Endothelial cell of umbilical vein (primary cell): ENCODE measurements around the gene CCS. TPM values are rescaled to one million over a fixed set of nuclear protein-coding genes. Genes with fewer than 3 reads are reported as not detected.

Experiments used
- BruUV-seq: library from RNA; stranded (reverse); fragments of 400-500 nt; replicated peaks from 2 replicates; lab custom pipeline; 2021; lab: Mats Ljungman, UMichigan
- CTCF ChIA-PET: fragments of 300-600, 350-600 bp; sonication (Branson Sonifier 250); formaldehyde crosslinking; loops from one replicate; lab custom pipeline; 2021; ENCODE audit warnings: antibody characterized with exemption, inconsistent platforms; lab: Charles Lee
- POLR2A ChIA-PET: fragments of 300-600, 350-600 bp; sonication (Branson Sonifier 250); formaldehyde crosslinking; loops from one replicate; lab custom pipeline; 2021; ENCODE audit warnings: antibody characterized with exemption, inconsistent platforms; lab: Charles Lee
- DNase-seq: peaks from one replicate; pipeline ENCODE4 v3.0.0-alpha.2; 2011; ENCODE audit warnings: low read depth, low spot score
- FAIRE-seq: peaks from 2 replicates; lab custom pipeline; 2011; peaks lifted over from hg19 to GRCh38; lab: Jason Lieb, UNC
- H2AFZ ChIP-seq: 2 replicates; pipeline ENCODE4 v1.6.0; 2012; ENCODE audit warnings: low read depth, low read length, control low read depth, inconsistent platforms
- H3K27ac ChIP-seq: 2 replicates; pipeline ENCODE4 v1.5.1; 2011; ENCODE audit warnings: low read depth, mild to moderate bottlenecking, control low read depth, low read length, moderate library complexity; ENCODE audit not compliant: insufficient read depth
- H3K27me3 ChIP-seq, 2 experiments: 2 replicates each; pipeline versions ENCODE4 v1.6.0 to v1.6.1; 2011; ENCODE audit warnings: low read length in 2 of 2, mixed read lengths in 1 of 2; ENCODE audit not compliant: control insufficient read depth in 2 of 2, insufficient read depth in 2 of 2
- H3K36me3 ChIP-seq, 2 experiments: 2 replicates in 1 of 2; 3 replicates in 1 of 2; pipeline ENCODE4 v1.5.1; 2011; ENCODE audit warnings: low read length in 2 of 2, mild to moderate bottlenecking in 1 of 2, moderate library complexity in 1 of 2; ENCODE audit not compliant: control insufficient read depth in 2 of 2, insufficient read depth in 2 of 2; ENCODE audit errors: extremely low read depth in 1 of 2
- H3K4me1 ChIP-seq: 3 replicates; pipeline ENCODE4 v1.5.1; 2011; ENCODE audit warnings: mild to moderate bottlenecking, low read length; ENCODE audit not compliant: control insufficient read depth, insufficient read depth; ENCODE audit errors: extremely low read depth
- H3K4me2 ChIP-seq: 2 replicates; pipeline ENCODE4 v1.6.1; 2011; ENCODE audit warnings: low read length, control low read depth, mixed read lengths; ENCODE audit not compliant: insufficient read depth
- H3K4me3 ChIP-seq, 3 experiments: fragments of 200-600 bp in 1 of 3; sonication (generic), shearing (Covaris generic) in 1 of 3; replicated peaks in 1 of 3; 2 replicates each; pipeline ENCODE4 v1.5.1; 2011 to 2016; ENCODE audit warnings: control low read depth in 3 of 3, low read length in 3 of 3, mild to moderate bottlenecking in 2 of 3, inconsistent platforms in 1 of 3, low read depth in 1 of 3, moderate library complexity in 1 of 3; ENCODE audit not compliant: insufficient read depth in 1 of 3
- H3K79me2 ChIP-seq: 2 replicates; pipeline ENCODE4 v1.6.0; 2012; ENCODE audit warnings: low read length, inconsistent platforms; ENCODE audit not compliant: control insufficient read depth, insufficient read depth
- H3K9ac ChIP-seq: replicated peaks from 2 replicates; pipeline ENCODE3; 2011; ENCODE audit warnings: low read length, control low read depth; ENCODE audit not compliant: insufficient read depth; ENCODE audit errors: extremely low read depth
- H3K9me1 ChIP-seq: replicated peaks from 3 replicates; pipeline ENCODE4 v1.6.0; 2011; ENCODE audit warnings: mild to moderate bottlenecking, low read length; ENCODE audit not compliant: control insufficient read depth, insufficient read depth; ENCODE audit errors: extremely low read depth
- H3K9me3 ChIP-seq: replicated peaks from 2 replicates; pipeline ENCODE4 v1.5.1; 2012; ENCODE audit warnings: low read length, inconsistent platforms; ENCODE audit not compliant: control insufficient read depth, insufficient read depth
- H4K20me1 ChIP-seq: replicated peaks from 2 replicates; pipeline ENCODE3; 2011; ENCODE audit warnings: mild to moderate bottlenecking, low read length; ENCODE audit not compliant: control insufficient read depth, insufficient read depth; ENCODE audit errors: extremely low read depth
- EZH2 ChIP-seq: IDR thresholded peaks from 2 replicates; pipeline ENCODE4 v1.6.1; 2012; ENCODE audit warnings: borderline replicate concordance, low read depth, mild to moderate bottlenecking, moderate library complexity, low read length, inconsistent platforms; ENCODE audit not compliant: severe bottlenecking
- FOS ChIP-seq: IDR thresholded peaks from 2 replicates; pipeline ENCODE4 v1.6.1; 2011; ENCODE audit warnings: mild to moderate bottlenecking, low read length, moderate library complexity, borderline replicate concordance; ENCODE audit not compliant: insufficient read depth
- GATA2 ChIP-seq: IDR thresholded peaks from 2 replicates; pipeline ENCODE4 v1.7.0; 2011; ENCODE audit warnings: low read depth, mild to moderate bottlenecking, moderate library complexity, mixed read lengths, low read length; ENCODE audit not compliant: insufficient read length, insufficient read depth
- JUN ChIP-seq: IDR thresholded peaks from 2 replicates; pipeline ENCODE4 v1.6.1; 2011; ENCODE audit warnings: borderline replicate concordance, low read depth; ENCODE audit not compliant: insufficient read length, insufficient read depth
- MAX ChIP-seq: IDR thresholded peaks from 2 replicates; pipeline ENCODE4 v1.6.1; 2011; ENCODE audit not compliant: insufficient read depth, insufficient read length
- MYC ChIP-seq: IDR thresholded peaks from one replicate; pipeline ENCODE4 v1.6.1; 2011; ENCODE audit warnings: mild to moderate bottlenecking, low read depth, low read length
- POLR2A ChIP-seq: IDR thresholded peaks from 2 replicates; pipeline ENCODE4 v1.6.1; 2012; ENCODE audit warnings: low read depth, mild to moderate bottlenecking, control low read depth, low read length
- POLR2AphosphoS5 ChIP-seq: IDR thresholded peaks from 2 replicates; pipeline ENCODE4 v1.6.1; 2012; ENCODE audit warnings: low read depth, mild to moderate bottlenecking, control low read depth, low read length, moderate library complexity; ENCODE audit not compliant: insufficient read depth
- dilution Hi-C: fragments of 300-500 bp; cut with MboI; formaldehyde crosslinking; loops from one replicate; pipeline ENCODE4 v1.15.0; 2019; ENCODE audit warnings: low sequenced_read_pairs; ENCODE audit not compliant: extremely low pct_ligation_motif_present
- intact Hi-C: fragments of 100-400 bp; cut with micrococcal nuclease; formaldehyde crosslinking; loops from one replicate; pipeline ENCODE4 v1.10.0; 2022
- polyA plus RNA-seq, 4 experiments: library from polyadenylated mRNA; depleted of rRNA in 3 of 4; stranded (reverse) in 3 of 4; unstranded in 1 of 4; fragments of >200 nt; gene quantifications; 2 replicates each; pipeline versions ENCODE4 v1.2.1 to v1.2.3, GENCODE V29; 2011 to 2012; ENCODE audit warnings: missing spikeins in 1 of 4
- total RNA-seq: library from RNA; stranded (reverse); gene quantifications from 2 replicates; pipeline ENCODE4 v1.2.3, GENCODE V29; 2021
- TF ChIP-seq, protein P1 (sequence below), 2 donors: IDR thresholded peaks; 1 replicate in 1 of 2; 2 replicates in 1 of 2; pipeline ENCODE4 v1.5.1; 2011; ENCODE audit warnings: low read length in 2 of 2, mild to moderate bottlenecking in 2 of 2, moderate library complexity in 2 of 2, control low read depth in 1 of 2, inconsistent platforms in 1 of 2, low read depth in 1 of 2; ENCODE audit not compliant: insufficient read depth in 1 of 2; ENCODE audit errors: extremely low read depth in 1 of 2

Gene CCS
- total and polyA plus RNA-seq, 2 donors (not counting 3 experiments of a cell fraction or from before 2014, with no cell fraction given), result 38.7 to 39.0 TPM

- H3K9me1 ChIP-seq, result no peaks in the 10 kb centered on the region
- H3K4me1 ChIP-seq, result no peaks in the 10 kb centered on the region
- H3K27ac ChIP-seq, result no peak overlapping the region
- no peaks in the 10 kb centered on the region for H3K27me3 ChIP-seq
- no peak overlapping the region for H3K9ac ChIP-seq
- intact Hi-C loops (loop anchor here (2.0 kb wide), 1 partner anchor 57 kb away; the partner anchor contains the start of genes CCDC87 and CCS), dilution Hi-C loops (no loop called here)
- peaks cover 64% of the 10 kb centered on the region for H3K79me2 ChIP-seq
- H3K9me3 ChIP-seq, result no peaks in the 10 kb centered on the region
- no peak for TF ChIP-seq JUN
- no peak for TF ChIP-seq FOS
- TF ChIP-seq EZH2, result no peak
- no peak for TF ChIP-seq GATA2
- TF ChIP-seq MAX, result no peak
- TF ChIP-seq, protein P1, sequence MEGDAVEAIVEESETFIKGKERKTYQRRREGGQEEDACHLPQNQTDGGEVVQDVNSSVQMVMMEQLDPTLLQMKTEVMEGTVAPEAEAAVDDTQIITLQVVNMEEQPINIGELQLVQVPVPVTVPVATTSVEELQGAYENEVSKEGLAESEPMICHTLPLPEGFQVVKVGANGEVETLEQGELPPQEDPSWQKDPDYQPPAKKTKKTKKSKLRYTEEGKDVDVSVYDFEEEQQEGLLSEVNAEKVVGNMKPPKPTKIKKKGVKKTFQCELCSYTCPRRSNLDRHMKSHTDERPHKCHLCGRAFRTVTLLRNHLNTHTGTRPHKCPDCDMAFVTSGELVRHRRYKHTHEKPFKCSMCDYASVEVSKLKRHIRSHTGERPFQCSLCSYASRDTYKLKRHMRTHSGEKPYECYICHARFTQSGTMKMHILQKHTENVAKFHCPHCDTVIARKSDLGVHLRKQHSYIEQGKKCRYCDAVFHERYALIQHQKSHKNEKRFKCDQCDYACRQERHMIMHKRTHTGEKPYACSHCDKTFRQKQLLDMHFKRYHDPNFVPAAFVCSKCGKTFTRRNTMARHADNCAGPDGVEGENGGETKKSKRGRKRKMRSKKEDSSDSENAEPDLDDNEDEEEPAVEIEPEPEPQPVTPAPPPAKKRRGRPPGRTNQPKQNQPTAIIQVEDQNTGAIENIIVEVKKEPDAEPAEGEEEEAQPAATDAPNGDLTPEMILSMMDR (IDR thresholded peaks at IDR 0.05; ENCODE audit: extremely low read depth in 1 of 2, insufficient read depth in 1 of 2, low read depth in 1 of 2, low read length in 2 of 2), result no peak
- TF ChIP-seq POLR2A, result no peak
- TF ChIP-seq POLR2AphosphoS5, result no peak
- no peak for TF ChIP-seq MYC
- H3K36me3 ChIP-seq, result peaks cover 19 to 20% of the 10 kb centered on the region in 2 experiments
- no peak overlapping the region for H2AFZ ChIP-seq
- H3K4me2 ChIP-seq, result no peak overlapping the region
- FAIRE-seq, result no peak
- H4K20me1 ChIP-seq, result peaks cover 18% of the 10 kb centered on the region
- H3K4me3 ChIP-seq, result no peak overlapping the region
- no peak for DNase-seq
- ChIA-PET POLR2A (interaction anchor here (1.3 to 2.0 kb wide), 2 partner anchors 11 to 28 kb away, joined by 5 to 10 read pairs; partner anchors contain the start of genes RBM4 and RBM4B), CTCF (interaction anchor here (1.4 kb wide), 1 partner anchor 12 kb away, joined by 6 read pairs; the partner anchor contains the start of gene RBM4)
- BruUV-seq, result no TSS peak
Measured at GRCh38 chr11:66649903-66650302, 56.9 kb downstream of the CCS start.
